ENCODE data around the gene RANBP2. TPM values are rescaled to one million over a fixed set of nuclear protein-coding genes. Genes with fewer than 3 reads are reported as not detected.
A peak's percentile ranks its signal among the peaks of the same experiment; 100 is the strongest.

RANBP2 gene
- total and polyA plus RNA-seq, 9 of the 15 experiments (the other 6 are each of a cell fraction or from before 2014, with no cell fraction given): 11.7 to 97.4 (median 48.1) TPM

DNA sequence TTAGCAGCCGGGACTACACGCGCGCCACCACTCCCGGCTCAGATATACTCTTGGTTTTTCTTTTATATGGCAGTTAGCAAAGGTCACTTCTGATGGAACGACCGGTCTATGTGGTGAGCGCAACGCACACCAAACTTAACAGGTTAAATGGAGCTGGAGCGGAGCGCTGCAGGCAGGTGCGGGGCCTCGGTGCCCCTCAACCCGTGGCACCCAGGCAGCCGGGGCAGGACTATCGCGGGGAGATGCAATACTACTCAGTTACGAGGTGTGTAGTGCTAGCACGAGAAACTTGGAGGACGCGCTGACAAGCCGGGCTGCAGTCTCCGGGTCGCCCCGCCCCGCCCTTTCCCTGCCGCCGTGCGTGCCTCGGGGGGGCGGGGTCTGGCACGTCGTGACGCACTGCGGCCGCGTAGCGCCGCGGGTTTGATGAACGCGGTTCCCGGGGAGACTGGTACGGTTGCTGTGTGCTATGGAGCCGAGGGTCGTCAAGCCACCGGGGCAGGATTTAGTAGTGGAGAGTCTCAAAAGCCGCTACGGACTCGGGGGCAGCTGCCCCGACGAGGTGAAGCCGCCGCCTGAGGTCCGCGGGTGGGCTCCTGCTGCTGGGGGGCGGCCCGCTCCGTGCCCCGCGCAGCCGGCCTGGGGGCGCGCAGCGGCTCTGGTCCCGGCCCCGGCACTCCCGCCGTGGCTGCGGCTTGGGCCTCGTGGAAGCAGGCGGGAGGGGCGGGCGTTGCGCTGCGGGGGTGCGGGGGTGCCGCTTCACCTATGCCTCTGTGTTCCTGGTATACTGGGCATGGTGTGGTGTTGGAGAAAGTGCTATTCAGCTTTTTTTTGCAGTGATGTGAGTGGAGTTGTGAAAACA lies 67.3 kb downstream of the RANBP2 start, which contains the start of gene CCDC138 (continued):
- no peak for TF ChIP-seq ZNF609 (CRISPR knock-in tag; IDR thresholded peaks at IDR 0.05; ENCODE audit: borderline replicate concordance)
- 0 out of 2 replicates have a peak, but pooled peaks have one; percentile 19 for TF ChIP-seq ZEB2 (IDR thresholded peaks at IDR 0.05)
- peak; percentile 72; the same call in 1 of the 2 replicates for TF ChIP-seq MXI1 (IDR thresholded peaks at IDR 0.05; ENCODE audit: low read depth, low read length)
- no peak for TF ChIP-seq TEAD2 (tag; IDR thresholded peaks at IDR 0.05)
- TF ChIP-seq ADNP (tag; IDR thresholded peaks at IDR 0.05): no peak
- TF ChIP-seq NFRKB (IDR thresholded peaks at IDR 0.05; ENCODE audit: low read depth): no peak
- TF ChIP-seq CTBP1 (IDR thresholded peaks at IDR 0.05; ENCODE audit: borderline replicate concordance): peak; percentile 80
- TF ChIP-seq BRD4 (IDR thresholded peaks at IDR 0.05): 0 out of 2 replicates have a peak, but pooled peaks have one; percentile 41
- no peak for TF ChIP-seq ZNF449 (CRISPR knock-in tag; IDR thresholded peaks at IDR 0.05)
- TF ChIP-seq KDM4B (IDR thresholded peaks at IDR 0.05; ENCODE audit: borderline replicate concordance in 2 of 2, low read depth in 1 of 2): peak in 1 of 2 experiments; percentile 87; a peak in 1 of 4 replicates
- no peak for TF ChIP-seq SMAD2 (IDR thresholded peaks at IDR 0.05; ENCODE audit: low read depth, low read length)
- TF ChIP-seq, protein P1, sequence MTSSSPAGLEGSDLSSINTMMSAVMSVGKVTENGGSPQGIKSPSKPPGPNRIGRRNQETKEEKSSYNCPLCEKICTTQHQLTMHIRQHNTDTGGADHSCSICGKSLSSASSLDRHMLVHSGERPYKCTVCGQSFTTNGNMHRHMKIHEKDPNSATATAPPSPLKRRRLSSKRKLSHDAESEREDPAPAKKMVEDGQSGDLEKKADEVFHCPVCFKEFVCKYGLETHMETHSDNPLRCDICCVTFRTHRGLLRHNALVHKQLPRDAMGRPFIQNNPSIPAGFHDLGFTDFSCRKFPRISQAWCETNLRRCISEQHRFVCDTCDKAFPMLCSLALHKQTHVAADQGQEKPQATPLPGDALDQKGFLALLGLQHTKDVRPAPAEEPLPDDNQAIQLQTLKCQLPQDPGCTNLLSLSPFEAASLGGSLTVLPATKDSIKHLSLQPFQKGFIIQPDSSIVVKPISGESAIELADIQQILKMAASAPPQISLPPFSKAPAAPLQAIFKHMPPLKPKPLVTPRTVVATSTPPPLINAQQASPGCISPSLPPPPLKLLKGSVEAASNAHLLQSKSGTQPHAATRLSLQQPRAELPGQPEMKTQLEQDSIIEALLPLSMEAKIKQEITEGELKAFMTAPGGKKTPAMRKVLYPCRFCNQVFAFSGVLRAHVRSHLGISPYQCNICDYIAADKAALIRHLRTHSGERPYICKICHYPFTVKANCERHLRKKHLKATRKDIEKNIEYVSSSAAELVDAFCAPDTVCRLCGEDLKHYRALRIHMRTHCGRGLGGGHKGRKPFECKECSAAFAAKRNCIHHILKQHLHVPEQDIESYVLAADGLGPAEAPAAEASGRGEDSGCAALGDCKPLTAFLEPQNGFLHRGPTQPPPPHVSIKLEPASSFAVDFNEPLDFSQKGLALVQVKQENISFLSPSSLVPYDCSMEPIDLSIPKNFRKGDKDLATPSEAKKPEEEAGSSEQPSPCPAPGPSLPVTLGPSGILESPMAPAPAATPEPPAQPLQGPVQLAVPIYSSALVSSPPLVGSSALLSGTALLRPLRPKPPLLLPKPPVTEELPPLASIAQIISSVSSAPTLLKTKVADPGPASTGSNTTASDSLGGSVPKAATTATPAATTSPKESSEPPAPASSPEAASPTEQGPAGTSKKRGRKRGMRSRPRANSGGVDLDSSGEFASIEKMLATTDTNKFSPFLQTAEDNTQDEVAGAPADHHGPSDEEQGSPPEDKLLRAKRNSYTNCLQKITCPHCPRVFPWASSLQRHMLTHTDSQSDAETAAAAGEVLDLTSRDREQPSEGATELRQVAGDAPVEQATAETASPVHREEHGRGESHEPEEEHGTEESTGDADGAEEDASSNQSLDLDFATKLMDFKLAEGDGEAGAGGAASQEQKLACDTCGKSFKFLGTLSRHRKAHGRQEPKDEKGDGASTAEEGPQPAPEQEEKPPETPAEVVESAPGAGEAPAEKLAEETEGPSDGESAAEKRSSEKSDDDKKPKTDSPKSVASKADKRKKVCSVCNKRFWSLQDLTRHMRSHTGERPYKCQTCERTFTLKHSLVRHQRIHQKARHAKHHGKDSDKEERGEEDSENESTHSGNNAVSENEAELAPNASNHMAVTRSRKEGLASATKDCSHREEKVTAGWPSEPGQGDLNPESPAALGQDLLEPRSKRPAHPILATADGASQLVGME (CRISPR knock-in tag; IDR thresholded peaks at IDR 0.05): no peak
- no peak for TF ChIP-seq FOS (IDR thresholded peaks at IDR 0.05; ENCODE audit: extremely low read depth, insufficient read length)
- no peak for TF ChIP-seq TOE1 (IDR thresholded peaks at IDR 0.05; ENCODE audit: borderline replicate concordance)
- no peak for TF ChIP-seq TOE1 (CRISPR knock-in tag; IDR thresholded peaks at IDR 0.05; ENCODE audit: borderline replicate concordance, low read depth)
